ENCODE results near the gene CDCA4.
"Not testable (repeated sequence)": the region's sequence is repeated elsewhere in the genome, so short reads cannot be mapped to it uniquely, and the experiment has no call there.

CDCA4 gene

DNA sequence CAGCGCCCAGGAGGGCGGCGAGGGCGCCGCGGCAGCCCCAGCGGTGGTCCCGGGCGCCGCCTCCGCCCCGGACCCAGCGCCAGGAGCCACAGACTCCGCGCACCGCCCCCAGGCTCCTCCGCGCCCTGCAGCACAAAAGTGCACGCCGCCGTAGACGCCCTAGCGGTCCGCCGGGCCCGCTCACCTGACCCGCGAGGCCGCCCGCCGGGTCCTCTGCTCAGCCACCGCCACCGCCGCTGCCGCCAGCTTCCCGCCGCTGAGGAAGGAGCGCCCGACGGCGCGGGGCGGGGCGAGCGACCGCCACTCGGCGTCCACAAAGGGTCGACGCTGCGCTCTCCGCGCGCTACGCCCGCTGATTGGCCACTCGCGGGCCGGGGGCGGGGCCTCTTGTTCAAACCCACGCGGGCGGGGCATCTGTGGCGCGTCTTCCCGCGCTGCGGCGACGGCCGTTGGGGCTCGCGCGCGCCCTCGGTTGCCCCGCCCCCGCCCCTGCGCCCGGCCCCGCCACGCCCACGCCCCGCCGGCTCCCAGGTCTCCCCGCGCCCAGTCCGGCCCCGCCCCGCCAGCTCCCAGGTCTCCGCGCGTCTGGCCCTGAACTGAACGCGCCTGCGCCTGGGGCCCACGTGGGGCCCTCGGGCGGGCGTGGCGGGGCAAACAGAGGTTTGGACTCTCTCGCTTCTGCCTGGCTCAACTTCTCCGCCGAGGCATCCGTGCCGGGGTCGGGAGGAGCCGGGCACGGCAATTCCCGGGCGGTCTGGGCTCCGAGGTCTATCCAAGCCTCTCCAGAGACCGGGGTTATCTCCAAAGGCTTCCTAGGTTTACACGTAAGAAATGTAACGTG, at the start of gene CDCA4:
CDCA4 (minus strand) TSS at position 269 of the 841 bp plus-strand sequence. CDS start 9,154 bp downstream, outside the sequence.
- peak; percentile 99 for DNase-seq

DNA sequence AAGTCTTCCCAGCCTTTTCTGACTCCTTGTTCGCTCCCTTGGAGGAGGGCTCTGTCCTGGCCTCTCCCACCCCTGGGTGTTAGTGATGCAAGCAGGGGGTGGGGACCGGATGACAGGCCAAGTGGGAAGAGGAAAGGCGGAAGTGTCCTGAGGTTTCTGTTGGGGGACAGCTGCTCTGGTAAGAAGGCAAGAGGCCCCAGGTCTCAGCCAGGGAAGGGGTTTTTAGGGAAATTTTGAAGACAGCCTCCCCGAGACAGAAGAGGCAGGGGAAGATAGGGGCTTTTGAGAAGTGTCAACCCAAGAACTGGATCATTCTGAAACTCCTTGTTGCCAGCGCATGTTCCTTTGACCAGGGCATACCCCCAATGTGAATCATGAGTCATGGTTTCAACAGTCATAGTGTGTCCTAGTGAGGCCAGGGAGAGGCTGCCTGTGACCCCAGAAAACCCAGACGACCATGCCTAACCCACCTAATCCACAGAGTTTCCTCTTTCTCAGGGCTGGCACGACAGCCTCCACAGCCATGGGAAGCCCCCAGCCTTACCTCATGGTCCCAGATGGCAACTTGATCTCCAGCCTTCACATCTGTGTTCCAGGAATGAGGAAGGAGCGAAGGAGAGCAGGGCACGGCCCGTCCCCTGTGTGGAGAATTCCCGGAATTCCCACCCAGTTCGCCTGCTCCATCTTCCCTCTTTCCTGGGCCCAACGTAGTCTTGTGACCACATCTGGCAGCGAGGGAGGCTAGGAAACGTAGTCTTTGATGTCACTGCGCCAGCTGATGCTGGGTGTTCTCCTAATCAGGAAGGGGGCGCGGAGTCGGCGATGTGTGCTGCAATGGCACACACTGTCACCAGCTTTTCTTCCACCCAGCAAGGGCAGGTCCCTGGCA, 49.2 kb upstream of the CDCA4 start:
- no peak for DNase-seq

- no peak for DNase-seq
Measured at GRCh38 chr14:105069522-105069870, 48.6 kb upstream of the CDCA4 start.

- DNase-seq = no peak
Measured at GRCh38 chr14:105068818-105069217, 47.9 kb upstream of the CDCA4 start.

DNA sequence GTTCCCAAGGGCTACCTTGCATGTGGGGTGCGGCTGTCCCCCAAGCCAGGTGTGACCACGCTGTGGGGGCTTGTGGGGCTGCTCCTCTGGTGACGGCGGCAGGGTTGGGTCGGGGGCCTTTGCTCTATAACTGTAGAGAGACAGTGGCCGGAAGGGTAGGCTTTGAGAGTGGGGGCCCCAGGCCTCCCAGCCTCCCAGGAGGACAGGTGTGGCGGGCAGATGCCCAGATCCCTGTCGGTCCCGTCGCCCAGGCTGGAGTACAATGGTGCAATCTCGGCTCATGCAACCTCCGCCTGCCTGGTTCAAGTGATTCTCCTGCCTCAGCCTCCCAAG, 47.1 kb upstream of the CDCA4 start:
- DNase-seq = no peak

DNA sequence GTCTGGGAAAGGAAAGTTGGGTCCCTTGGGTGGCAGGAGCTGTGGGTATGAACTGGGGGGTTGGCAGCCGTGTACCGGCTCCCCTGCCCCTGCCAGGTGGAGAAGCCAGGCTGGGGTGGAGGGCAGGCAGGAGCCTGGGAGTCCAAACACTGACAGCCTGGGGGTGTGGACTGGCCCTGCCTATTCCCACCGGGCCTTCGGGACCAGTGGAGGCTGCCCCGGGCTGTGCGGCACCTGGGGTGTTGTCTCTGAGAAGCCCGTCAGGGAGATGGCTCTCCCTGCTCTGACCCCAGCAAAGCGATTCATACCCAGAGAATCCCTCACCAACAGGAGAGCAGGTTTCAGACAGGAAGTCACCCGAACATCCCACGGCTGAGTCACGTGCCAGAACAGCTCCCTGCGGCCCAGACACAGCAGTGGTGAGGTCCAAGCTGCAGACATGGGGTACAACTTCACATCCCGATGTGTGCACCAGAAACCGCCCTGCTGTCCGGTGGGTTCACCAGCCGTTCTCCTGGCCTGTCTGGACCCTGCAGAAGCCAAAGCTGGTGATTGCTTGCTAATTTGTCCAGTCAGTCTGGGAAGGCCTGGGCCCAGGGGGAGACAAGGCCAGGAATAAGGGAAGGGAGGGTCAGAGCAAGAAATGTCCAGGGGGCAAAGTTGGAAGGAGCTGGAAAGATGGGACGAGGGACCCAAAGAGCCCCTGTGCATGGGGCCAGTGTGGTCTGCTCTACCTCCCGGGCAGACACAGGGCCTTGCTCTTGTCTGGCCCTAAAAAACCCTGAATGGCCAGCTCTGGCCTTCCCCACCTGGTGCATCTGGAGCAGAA, 46.5 kb upstream of the CDCA4 start:
- no peak for DNase-seq

DNA sequence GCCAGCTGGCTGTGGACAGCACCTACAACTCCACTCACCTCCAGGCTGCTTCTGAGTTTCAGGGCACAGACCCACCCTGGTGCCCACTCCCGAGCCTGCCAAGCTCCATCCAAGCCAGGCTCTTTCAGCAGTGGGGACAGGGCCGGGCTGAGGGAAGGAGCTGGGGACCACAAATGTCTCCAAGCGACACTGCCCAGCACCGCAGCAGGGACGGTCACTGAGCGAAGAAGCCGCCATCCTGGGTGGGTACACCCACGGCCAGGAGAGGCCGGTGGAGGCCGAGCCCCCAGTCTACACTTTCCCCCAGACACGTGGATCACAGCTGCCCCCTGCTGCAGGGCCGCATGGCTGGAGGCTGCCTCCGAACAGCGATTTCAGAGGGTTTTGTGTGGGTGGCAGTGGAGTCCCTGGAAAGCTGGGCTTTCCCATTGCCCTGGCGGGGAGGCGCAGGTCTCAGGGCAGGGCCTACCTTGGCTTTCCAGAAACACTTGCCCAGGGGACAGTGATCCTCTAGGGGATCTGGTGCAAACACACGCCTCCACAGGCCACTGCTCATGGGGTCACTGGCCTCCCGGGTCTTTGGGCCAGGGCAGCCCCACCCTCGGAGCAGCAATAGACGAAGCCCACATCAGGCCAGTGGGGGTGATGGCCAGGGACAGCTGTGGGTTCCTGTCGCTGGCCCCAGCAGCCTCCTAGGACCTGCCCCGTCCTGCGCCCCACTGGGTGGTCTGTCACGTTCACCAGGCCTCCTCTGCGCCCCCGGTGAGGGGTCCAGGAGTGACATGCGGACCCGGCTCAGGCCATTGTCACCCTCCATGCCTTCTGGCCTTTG, 45.6 kb upstream of the CDCA4 start:
- DNase-seq = no peak

DNA sequence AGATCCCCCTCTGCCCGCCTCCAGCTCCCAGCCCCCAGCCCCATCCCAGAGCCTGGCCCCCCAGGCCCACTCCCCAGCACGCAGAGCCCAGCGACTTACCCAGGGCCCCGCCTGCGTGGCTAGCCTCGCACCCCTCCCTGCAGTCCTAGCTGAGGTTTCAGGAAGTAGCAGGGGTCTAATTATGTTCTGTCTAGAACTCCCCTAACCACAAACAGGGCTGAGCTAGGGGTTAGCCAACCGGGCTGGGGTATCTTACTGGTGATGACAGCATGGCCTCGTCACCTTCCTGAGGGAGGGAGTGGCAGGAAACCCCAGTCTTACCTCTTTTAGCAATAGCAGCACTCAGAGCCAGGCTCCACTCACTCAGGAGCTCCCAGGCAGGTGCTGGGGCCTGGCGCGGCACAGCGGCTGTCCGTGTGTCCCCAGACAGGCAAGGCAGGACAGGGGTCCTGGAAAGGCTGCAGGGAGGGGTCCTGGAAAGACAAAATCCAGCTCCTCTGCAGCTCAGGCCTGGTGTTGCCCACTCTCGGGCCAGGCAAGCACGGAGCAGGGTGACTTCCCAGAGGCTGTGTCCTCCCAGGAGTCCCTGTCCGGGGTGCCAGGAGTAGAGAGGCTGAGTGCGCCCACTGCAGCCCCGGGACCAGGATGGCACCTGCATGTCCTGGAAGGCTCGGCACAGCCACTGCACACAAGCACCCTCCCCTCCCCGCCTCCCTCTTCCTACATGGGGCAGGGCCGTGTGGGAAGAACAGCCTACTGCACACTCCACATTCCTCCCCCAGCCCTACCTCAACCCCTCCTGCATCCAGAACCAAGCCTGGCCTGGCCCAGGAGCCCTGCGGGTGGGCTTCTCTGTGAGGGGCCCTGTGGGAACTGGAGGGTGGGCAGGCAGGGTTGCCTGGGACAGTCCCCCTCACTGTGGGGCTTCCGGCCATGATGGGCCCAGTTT, 44.7 kb upstream of the CDCA4 start, which contains the start of gene GPR132:
GPR132 (minus strand) TSS at position 151 of the 949 bp plus-strand sequence. CDS start 10,010 bp downstream, outside the sequence.
- DNase-seq = no peak

DNA sequence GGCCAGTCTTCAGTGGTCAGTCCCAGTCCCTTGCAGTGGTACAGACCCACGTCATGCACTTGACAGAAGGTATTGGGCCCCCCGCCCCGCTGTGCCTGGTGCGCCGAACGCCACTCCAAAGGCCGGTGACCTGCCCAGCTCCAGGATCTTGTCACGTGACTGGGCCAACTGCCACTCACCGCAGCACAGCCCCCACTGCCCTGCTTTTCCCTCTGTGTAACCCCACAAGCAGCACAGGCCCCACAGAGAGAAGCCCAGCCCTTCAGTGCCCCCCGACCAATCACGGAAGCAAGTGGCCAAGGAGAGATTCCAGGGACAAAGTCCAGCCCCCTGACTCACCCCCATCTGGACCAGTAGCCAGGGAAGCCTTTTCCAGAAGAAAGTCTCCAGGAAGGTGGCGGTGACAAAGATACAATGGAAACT, 43.8 kb upstream of the CDCA4 start:
- DNase-seq = no peak

DNA sequence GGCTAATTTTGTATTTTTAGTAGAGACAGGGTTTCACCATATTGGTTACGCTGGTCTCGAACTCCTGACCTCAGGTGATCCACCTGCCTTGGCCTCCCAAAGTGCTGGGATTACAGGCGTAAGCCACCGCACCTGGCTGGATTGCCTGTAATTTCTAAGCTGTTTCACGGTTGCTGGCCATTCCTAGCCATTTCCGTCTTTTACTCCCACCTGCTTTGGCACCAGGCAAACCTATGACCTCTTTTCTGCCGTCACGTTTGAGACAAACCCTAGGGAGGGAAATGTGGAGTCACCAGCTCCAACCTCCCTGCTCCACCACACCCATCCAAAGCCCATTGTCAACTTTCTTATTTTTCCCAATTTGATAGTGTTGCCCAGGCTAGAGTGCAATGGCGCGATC, 43.1 kb upstream of the CDCA4 start:
- no peak for DNase-seq

DNA sequence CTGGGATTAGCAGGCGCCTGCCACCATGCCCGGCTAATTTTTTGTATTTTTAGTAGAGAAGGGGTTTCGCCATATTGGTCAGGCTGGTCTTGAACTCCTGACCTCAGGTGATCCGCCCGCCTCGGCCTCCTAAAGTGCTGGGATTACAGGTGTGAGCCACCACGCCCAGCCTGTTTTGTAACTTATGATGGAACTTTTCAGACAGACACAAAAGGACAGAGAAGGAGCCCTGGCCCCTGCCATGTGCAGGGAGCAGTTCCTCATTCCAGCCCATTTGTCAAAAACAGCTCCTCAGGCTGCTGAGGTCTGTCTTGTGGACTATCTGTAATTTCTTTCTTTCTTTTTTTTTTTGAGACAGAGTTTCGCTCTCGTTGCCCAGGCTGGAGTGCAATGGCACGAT, 42.6 kb upstream of the CDCA4 start:
- DNase-seq = not testable (repeated sequence)

DNA sequence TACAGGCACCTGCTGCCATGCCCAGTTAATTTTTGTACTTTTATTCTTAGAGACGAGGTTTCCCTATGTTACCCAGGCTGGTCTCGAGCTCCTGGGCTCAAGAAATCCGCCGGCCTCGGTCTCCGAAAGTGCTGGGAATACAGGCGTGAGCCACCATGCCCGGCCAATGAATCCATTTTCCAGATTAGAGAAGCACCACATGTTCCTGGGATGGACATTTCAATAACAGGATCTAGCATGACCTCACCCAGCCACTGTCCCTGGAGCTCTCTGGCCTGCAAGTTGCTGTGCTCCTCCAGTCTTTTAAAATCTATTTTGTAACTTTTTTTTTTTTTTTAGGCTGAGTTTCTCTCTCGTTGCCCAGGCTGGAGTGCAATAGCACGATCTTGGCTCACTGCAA, 42.2 kb upstream of the CDCA4 start:
- no peak for DNase-seq

GRCh38 chr14:105062048-105062433, 41.2 kb upstream of the CDCA4 start:
- no peak for DNase-seq

DNA sequence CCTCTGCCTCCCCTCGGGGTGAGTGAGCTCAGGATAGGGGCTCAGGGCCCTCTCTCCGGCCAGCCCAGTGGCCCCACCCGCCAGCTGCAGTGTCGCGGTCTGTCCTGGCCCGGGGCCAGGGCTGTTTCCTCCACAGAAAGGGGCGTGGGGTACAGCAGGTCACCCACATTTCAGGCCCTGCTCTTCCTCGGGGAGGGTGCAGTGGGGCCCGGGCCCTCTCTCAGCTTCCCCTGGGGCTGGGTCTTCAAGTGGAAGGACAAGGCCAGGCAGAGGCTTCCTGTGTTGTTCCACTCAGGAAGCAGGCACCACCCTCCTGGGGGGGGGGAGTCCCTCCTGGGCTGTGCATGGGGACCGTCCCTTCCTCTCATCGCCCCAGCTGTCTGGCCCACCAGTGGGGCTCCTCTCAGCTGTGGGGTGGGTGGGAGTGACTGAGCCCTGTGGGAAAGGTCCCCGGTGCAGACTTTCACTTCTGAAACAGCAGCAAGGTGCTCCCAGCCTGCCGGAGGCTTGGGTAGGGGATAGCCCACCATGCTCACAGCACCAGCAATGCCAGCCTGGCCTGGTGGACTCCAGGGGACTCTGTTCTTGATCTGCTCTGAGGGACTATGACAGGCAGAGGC, 40.7 kb upstream of the CDCA4 start:
- DNase-seq = no peak

- DNase-seq = no peak
Measured at GRCh38 chr14:105060751-105061427, 40.0 kb upstream of the CDCA4 start.

GRCh38 chr14:105059925-105060565, 39.2 kb upstream of the CDCA4 start:
- no peak for DNase-seq

GRCh38 chr14:105059035-105059924, 38.4 kb upstream of the CDCA4 start:
- DNase-seq = no peak

GRCh38 chr14:105058521-105059034, 37.7 kb upstream of the CDCA4 start:
- DNase-seq = no peak

Measured in NCI-H2081 (cell line).